Stomach (tissue), 9 donors: Measurements from ENCODE around the gene MID1. TPM values are rescaled to one million over a fixed set of nuclear protein-coding genes. Genes with fewer than 3 reads are reported as not detected.

Experiments used
- DNase-seq, 2 donors: peaks; one replicate each; pipeline versions ENCODE4 v3.0.0 to v3.0.0-alpha.2; 2013 to 2019
- H3K27ac ChIP-seq, 5 donors: fragments of 200-600 bp in 4 of 5; sonication (generic) in 4 of 5; one replicate each; pipeline ENCODE4 v1.5.1; 2013 to 2019; ENCODE audit warnings: mild to moderate bottlenecking in 1 of 5, moderate library complexity in 1 of 5
- H3K27me3 ChIP-seq, 3 donors: fragments of 200-600 bp; sonication (generic); one replicate each; pipeline ENCODE4 v1.5.1; 2017 to 2019; ENCODE audit warnings: mixed run types in 1 of 3
- H3K36me3 ChIP-seq, 4 donors: fragments of 200-600 bp; sonication (generic); 1 replicate in 3 of 4; 2 replicates in 1 of 4; pipeline ENCODE4 v1.5.1; 2016 to 2019
- H3K4me1 ChIP-seq, 4 donors: fragments of 200-600 bp; sonication (generic); one replicate each; pipeline ENCODE4 v1.5.1; 2016 to 2019
- H3K4me3 ChIP-seq, 4 donors: fragments of 200-600 bp; sonication (generic) in 3 of 4; one replicate each; pipeline ENCODE4 v1.5.1; 2016 to 2019; ENCODE audit warnings: mild to moderate bottlenecking in 1 of 4
- H3K9me3 ChIP-seq, 4 donors: fragments of 200-600 bp; sonication (generic); one replicate each; pipeline ENCODE4 v1.5.1; 2016 to 2019
- CTCF ChIP-seq, 7 experiments: fragments of 450-650 bp in 4 of 7; fragments of 200-600 bp in 3 of 7; sonication (generic) in 3 of 7; IDR thresholded peaks; one replicate each; pipeline ENCODE4 v1.5.1; 2016 to 2019; ENCODE audit warnings: antibody characterized with exemption in 7 of 7, control low read depth in 2 of 7, mild to moderate bottlenecking in 1 of 7
- EP300 ChIP-seq: sonication (generic); formaldehyde crosslinking; IDR thresholded peaks from one replicate; pipeline ENCODE4 v1.6.1; 2017; ENCODE audit warnings: antibody characterized with exemption
- POLR2A ChIP-seq, 4 donors: fragments of 450-650 bp; IDR thresholded peaks; one replicate each; pipeline ENCODE4 v1.6.1; 2016; ENCODE audit warnings: antibody characterized with exemption in 4 of 4, control low read depth in 2 of 4, mild to moderate bottlenecking in 1 of 4, moderate library complexity in 1 of 4
- POLR2AphosphoS5 ChIP-seq, 3 donors: sonication (generic); formaldehyde crosslinking; IDR thresholded peaks; one replicate each; pipeline ENCODE4 v1.6.1; 2016; ENCODE audit warnings: antibody characterized with exemption in 3 of 3
- WGBS, 5 donors: extraction: QIAGEN DNeasy Blood & Tissue Kit in 3 of 5; methylation state at CpG; one replicate each; pipeline versions ENCODE4 v1.1.5 to v1.1.7; 2013 to 2018; 5-methylcytosine and 5-hydroxymethylcytosine counted together
- intact Hi-C: fragments of 100-400 bp; cut with DNase I; formaldehyde crosslinking; loops from one replicate; pipeline ENCODE4 v1.15.1; 2023; ENCODE audit warnings: low total_unique reads
- polyA plus RNA-seq, 3 donors: library from polyadenylated mRNA; stranded (reverse); fragments of 200-250 nt; gene quantifications; one replicate each; pipeline ENCODE4 v1.2.3, GENCODE V29; 2013
- total RNA-seq, 5 donors: library from RNA; depleted of rRNA; stranded (reverse); fragments of >200 nt; gene quantifications; one replicate each; pipeline versions ENCODE4 v1.1.0 to v1.2.3, GENCODE V29; 2014 to 2016
- donor health status: healthy with polysubstance abuse.
- donor health status: Bipolar disorder and iron deficiency.
- donor health status: healthy.

Gene MID1
- total and polyA plus RNA-seq, 8 donors: 2.0 to 25.1 (median 8.5) TPM

DNA sequence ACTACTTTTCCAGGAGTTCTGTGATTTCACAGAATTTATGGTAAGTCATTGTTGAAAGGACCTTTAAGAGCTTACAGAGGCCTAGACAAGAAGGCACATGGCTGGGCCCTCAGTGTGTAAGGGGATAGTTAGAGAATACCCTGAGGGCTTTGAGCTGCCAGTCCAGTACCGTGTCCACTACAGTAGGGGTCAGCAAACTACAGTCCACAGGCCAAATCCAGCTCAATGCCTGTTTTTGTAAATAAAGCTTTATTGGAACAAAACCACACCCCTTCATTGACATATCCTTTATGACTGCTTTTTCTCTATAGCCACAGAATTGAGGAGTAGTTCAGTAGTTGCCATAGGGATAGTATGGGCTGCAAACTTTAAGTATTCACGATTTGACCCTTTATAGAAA, 176.2 kb downstream of the MID1 start:
- DNase-seq: no peak
- Histone ChIP-seq H3K4me1 (no peaks in the 10 kb centered on the region), H3K27me3 (no peaks in the 10 kb centered on the region), H3K36me3 (peaks cover 0 to 6% (median 2%) of the 10 kb centered on the region in 4 donors), H3K9me3 (no peaks in the 10 kb centered on the region), H3K4me3 (no peak overlapping the region), H3K27ac (no peak overlapping the region)
- 61 to 88% (median 80%) methylated on average over 2 of the region's 2 CpGs for WGBS, 5 donors
- TF ChIP-seq EP300 (no peak), POLR2A (IDR thresholded peaks at IDR 0.05) (no peak), POLR2AphosphoS5 (IDR thresholded peaks at IDR 0.05) (no peak), CTCF (IDR thresholded peaks at IDR 0.05) (no peak)
- intact Hi-C loops: no loop called here

- no peak for TF ChIP-seq CTCF (IDR thresholded peaks at IDR 0.05)
- TF ChIP-seq EP300: no peak
- no peak for TF ChIP-seq POLR2AphosphoS5 (IDR thresholded peaks at IDR 0.05)
- no peak for TF ChIP-seq POLR2A (IDR thresholded peaks at IDR 0.05)
- WGBS, 5 donors: 47 to 86% (median 62%) methylated on average over 1 of the region's 1 CpG
- Histone ChIP-seq H3K27me3 (no peaks in the 10 kb centered on the region), H3K4me1 (no peaks in the 10 kb centered on the region), H3K4me3 (no peak overlapping the region), H3K27ac (no peak overlapping the region), H3K36me3 (no peaks in the 10 kb centered on the region), H3K9me3 (no peaks in the 10 kb centered on the region)
- DNase-seq: no peak
- intact Hi-C loops: no loop called here
Measured at GRCh38 chrX:10441464-10441863, 178.9 kb downstream of the MID1 start.

DNA sequence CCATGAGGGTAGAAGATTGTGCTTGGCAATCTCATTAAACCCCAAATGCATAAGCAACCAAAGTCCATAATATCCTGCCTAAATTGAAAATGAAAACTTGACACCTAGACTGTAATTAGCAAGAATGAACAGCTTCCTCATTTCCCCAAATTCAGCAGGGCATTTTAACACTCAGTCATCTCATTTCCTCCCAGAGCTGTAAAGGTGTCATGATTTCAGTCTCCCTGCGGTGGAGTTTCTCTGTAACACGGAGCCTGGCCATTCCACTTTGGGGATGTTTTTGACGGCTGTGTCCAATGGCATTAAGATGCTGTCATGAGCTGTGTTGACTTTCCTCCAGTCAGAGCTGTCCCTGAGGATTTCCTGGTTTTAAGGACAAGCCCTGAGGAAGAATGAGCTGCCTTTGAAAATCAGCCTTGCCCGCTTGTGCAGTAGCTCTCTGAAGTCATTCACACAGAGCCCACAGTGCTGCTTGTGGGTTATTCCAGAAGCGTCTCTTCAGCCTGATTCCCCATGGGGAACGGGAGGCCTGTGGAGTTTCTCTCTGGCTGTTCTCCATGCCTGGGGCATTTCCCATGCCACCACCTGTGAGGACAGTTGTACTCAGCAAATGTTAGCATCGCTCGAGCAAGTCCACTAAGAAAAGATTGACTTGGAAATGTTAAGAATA, 187.0 kb downstream of the MID1 start:
- Histone ChIP-seq H3K9me3 (peaks cover 0 to 9% (median 3%) of the 10 kb centered on the region in 4 donors), H3K4me1 (no peaks in the 10 kb centered on the region), H3K27ac (no peak overlapping the region), H3K27me3 (no peaks in the 10 kb centered on the region), H3K36me3 (no peaks in the 10 kb centered on the region), H3K4me3 (no peak overlapping the region)
- DNase-seq: no peak
- no peak for TF ChIP-seq POLR2A (IDR thresholded peaks at IDR 0.05)
- TF ChIP-seq CTCF (IDR thresholded peaks at IDR 0.05): no peak
- TF ChIP-seq POLR2AphosphoS5 (IDR thresholded peaks at IDR 0.05): no peak
- no peak for TF ChIP-seq EP300
- intact Hi-C loops: no loop called here
- WGBS, 5 donors: 70 to 82% (median 77%) methylated on average over 7 to 8 of the region's 8 CpGs

- H3K4me1 ChIP-seq: no peaks in the 10 kb centered on the region
- intact Hi-C loops: no loop called here
- 71 to 93% (median 79%) methylated on average over 5 of the region's 5 CpGs for WGBS, 5 donors
- no peak for DNase-seq
- H3K27ac ChIP-seq: no peak overlapping the region
- H3K9me3 ChIP-seq: peaks cover 0 to under 1% (median 0%) of the 10 kb centered on the region in 4 donors
- H3K27me3 ChIP-seq: no peaks in the 10 kb centered on the region
- no peaks in the 10 kb centered on the region for H3K36me3 ChIP-seq
- TF ChIP-seq POLR2AphosphoS5 (IDR thresholded peaks at IDR 0.05) (no peak), POLR2A (IDR thresholded peaks at IDR 0.05) (no peak), CTCF (IDR thresholded peaks at IDR 0.05) (no peak), EP300 (no peak)
- no peak overlapping the region for H3K4me3 ChIP-seq
Measured at GRCh38 chrX:10429908-10430307, 190.5 kb downstream of the MID1 start.
